GM12878 (cell line): ENCODE results near the gene CLMP. TPM values are rescaled to one million over a fixed set of nuclear protein-coding genes. Genes with fewer than 3 reads are reported as not detected.

ENCODE experiments used
- CHD2 ChIP-seq: IDR thresholded peaks from 2 replicates; pipeline ENCODE4 v1.6.1; 2011; ENCODE audit warnings: low read depth, low read length, improper control_type of control experiment, borderline replicate concordance
- POU2F2 ChIP-seq: IDR thresholded peaks from 3 replicates; pipeline ENCODE4 v1.6.1; 2011; ENCODE audit warnings: low read depth, mild to moderate bottlenecking, low read length, borderline replicate concordance
- ZNF274 ChIP-seq: IDR thresholded peaks from one replicate; pipeline ENCODE4 v1.8.0; 2011; ENCODE audit not compliant: insufficient read length, insufficient read depth
- ZNF622 ChIP-seq: fragments of 450-650 bp; IDR thresholded peaks from 2 replicates; pipeline ENCODE4 v1.6.1; 2017; ENCODE audit warnings: mild to moderate bottlenecking, inconsistent platforms
- polyA plus RNA-seq, 11 experiments: library from polyadenylated mRNA; depleted of rRNA in 4 of 11; unstranded in 6 of 11; stranded (reverse) in 5 of 11; fragments of >200 nt; fragmentation: Nextera tagmentation in 4 of 11; fragmentation: Illumina TruSeq in 1 of 11; extraction: Ambion mirVana in 4 of 11; extraction: Trizol in 1 of 11; gene quantifications; 1 replicate in 1 of 11; 2 replicates in 10 of 11; pipeline versions ENCODE4 v1.2.1 to v1.2.3, GENCODE V29; 2011 to 2016; ENCODE audit warnings: inconsistent platforms in 2 of 11, missing spikeins in 2 of 11, low read depth in 1 of 11
- total RNA-seq, 4 experiments: library from RNA; depleted of rRNA in 3 of 4; stranded (reverse); fragments of >200 nt in 3 of 4; fragmentation: Illumina TruSeq in 1 of 4; extraction: Trizol in 1 of 4; gene quantifications; 2 replicates each; pipeline versions ENCODE4 v1.2.1 to v1.2.3, GENCODE V29; 2013 to 2021
- TF ChIP-seq, protein P1 (sequence below): IDR thresholded peaks from 2 replicates; pipeline ENCODE4 v1.6.1; 2012; ENCODE audit warnings: improper control_type of control experiment, low read depth, low read length; ENCODE audit not compliant: insufficient replicate concordance
- TF ChIP-seq, protein P2 (sequence below): fragments of 450-650 bp; formaldehyde crosslinking; IDR thresholded peaks from 2 replicates; pipeline ENCODE4 v1.4.0; 2022; ENCODE audit warnings: mild to moderate bottlenecking, moderate library complexity

Gene CLMP
- total and polyA plus RNA-seq, 10 of the 15 experiments (the other 5 are each of a cell fraction or from before 2014, with no cell fraction given), result 0.01 to 0.71 (median 0.20) TPM; not detected in 4

- TF ChIP-seq, protein P1, sequence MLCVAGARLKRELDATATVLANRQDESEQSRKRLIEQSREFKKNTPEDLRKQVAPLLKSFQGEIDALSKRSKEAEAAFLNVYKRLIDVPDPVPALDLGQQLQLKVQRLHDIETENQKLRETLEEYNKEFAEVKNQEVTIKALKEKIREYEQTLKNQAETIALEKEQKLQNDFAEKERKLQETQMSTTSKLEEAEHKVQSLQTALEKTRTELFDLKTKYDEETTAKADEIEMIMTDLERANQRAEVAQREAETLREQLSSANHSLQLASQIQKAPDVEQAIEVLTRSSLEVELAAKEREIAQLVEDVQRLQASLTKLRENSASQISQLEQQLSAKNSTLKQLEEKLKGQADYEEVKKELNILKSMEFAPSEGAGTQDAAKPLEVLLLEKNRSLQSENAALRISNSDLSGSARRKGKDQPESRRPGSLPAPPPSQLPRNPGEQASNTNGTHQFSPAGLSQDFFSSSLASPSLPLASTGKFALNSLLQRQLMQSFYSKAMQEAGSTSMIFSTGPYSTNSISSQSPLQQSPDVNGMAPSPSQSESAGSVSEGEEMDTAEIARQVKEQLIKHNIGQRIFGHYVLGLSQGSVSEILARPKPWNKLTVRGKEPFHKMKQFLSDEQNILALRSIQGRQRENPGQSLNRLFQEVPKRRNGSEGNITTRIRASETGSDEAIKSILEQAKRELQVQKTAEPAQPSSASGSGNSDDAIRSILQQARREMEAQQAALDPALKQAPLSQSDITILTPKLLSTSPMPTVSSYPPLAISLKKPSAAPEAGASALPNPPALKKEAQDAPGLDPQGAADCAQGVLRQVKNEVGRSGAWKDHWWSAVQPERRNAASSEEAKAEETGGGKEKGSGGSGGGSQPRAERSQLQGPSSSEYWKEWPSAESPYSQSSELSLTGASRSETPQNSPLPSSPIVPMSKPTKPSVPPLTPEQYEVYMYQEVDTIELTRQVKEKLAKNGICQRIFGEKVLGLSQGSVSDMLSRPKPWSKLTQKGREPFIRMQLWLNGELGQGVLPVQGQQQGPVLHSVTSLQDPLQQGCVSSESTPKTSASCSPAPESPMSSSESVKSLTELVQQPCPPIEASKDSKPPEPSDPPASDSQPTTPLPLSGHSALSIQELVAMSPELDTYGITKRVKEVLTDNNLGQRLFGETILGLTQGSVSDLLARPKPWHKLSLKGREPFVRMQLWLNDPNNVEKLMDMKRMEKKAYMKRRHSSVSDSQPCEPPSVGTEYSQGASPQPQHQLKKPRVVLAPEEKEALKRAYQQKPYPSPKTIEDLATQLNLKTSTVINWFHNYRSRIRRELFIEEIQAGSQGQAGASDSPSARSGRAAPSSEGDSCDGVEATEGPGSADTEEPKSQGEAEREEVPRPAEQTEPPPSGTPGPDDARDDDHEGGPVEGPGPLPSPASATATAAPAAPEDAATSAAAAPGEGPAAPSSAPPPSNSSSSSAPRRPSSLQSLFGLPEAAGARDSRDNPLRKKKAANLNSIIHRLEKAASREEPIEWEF, result no peak
- TF ChIP-seq POU2F2, result no peak
- TF ChIP-seq ZNF622, result no peak
- TF ChIP-seq ZNF274, result no peak
- TF ChIP-seq, protein P2, sequence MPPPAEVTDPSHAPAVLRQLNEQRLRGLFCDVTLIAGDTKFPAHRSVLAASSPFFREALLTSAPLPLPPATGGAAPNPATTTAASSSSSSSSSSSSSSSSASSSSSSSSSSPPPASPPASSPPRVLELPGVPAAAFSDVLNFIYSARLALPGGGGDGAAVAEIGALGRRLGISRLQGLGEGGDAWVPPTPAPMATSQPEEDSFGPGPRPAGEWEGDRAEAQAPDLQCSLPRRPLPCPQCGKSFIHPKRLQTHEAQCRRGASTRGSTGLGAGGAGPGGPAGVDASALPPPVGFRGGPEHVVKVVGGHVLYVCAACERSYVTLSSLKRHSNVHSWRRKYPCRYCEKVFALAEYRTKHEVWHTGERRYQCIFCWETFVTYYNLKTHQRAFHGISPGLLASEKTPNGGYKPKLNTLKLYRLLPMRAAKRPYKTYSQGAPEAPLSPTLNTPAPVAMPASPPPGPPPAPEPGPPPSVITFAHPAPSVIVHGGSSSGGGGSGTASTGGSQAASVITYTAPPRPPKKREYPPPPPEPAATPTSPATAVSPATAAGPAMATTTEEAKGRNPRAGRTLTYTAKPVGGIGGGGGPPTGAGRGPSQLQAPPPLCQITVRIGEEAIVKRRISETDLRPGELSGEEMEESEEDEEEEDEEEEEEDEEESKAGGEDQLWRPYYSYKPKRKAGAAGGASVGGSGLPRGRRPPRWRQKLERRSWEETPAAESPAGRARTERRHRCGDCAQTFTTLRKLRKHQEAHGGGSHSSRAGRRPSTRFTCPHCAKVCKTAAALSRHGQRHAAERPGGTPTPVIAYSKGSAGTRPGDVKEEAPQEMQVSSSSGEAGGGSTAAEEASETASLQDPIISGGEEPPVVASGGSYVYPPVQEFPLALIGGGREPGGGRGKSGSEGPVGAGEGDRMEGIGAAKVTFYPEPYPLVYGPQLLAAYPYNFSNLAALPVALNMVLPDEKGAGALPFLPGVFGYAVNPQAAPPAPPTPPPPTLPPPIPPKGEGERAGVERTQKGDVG (CRISPR knock-in tag), result no peak
- TF ChIP-seq CHD2, result no peak
These were observed 108.7 kb downstream of the CLMP start (continued) for GRCh38 chr11:123086305-123086704.
